K562 (cell line): Measurements from ENCODE around the gene CEP170. TPM values are rescaled to one million over a fixed set of nuclear protein-coding genes. Genes with fewer than 3 reads are reported as not detected.

Experiments used
- ARID1B ChIP-seq: fragments of 450-650 bp; IDR thresholded peaks from 2 replicates; pipeline ENCODE4 v1.6.1; 2016; ENCODE audit warnings: antibody characterized with exemption, mild to moderate bottlenecking, inconsistent platforms
- ATF7 ChIP-seq: fragments of 450-650 bp; IDR thresholded peaks from 2 replicates; pipeline ENCODE4 v1.7.1; 2014; ENCODE audit warnings: mild to moderate bottlenecking, moderate library complexity
- BRD9 ChIP-seq: fragments of 450-650 bp; IDR thresholded peaks from 2 replicates; pipeline ENCODE4 v1.6.1; 2018; ENCODE audit warnings: low read depth; ENCODE audit not compliant: partially characterized antibody
- IFI16 ChIP-seq: fragments of 250-450 bp; sonication (Bioruptor Pico); IDR thresholded peaks from 2 replicates; pipeline ENCODE4 v2.1.2; 2022; ENCODE audit warnings: mild to moderate bottlenecking, inconsistent platforms
- L3MBTL2 ChIP-seq: fragments of 450-650 bp; IDR thresholded peaks from 2 replicates; pipeline ENCODE4 v1.6.1; 2016; ENCODE audit warnings: mild to moderate bottlenecking, moderate library complexity
- MAZ ChIP-seq, 2 experiments: fragments of 450-650 bp in 1 of 2; sonication (generic) in 1 of 2; formaldehyde crosslinking; IDR thresholded peaks in 1 of 2; conservative IDR thresholded peaks in 1 of 2; 2 replicates each; pipeline versions ENCODE4 v1.4.0 to v1.5.0; 2020; ENCODE audit warnings: mild to moderate bottlenecking in 1 of 2, missing genetic modification reagents in 1 of 2
- MED1 ChIP-seq: sonication (generic); formaldehyde crosslinking; IDR thresholded peaks from 2 replicates; pipeline ENCODE4 v1.8.1; 2023; ENCODE audit warnings: missing genetic modification reagents, borderline replicate concordance
- MEF2A ChIP-seq: IDR thresholded peaks from 2 replicates; pipeline ENCODE4 v1.6.1; 2011; ENCODE audit warnings: low read depth, mild to moderate bottlenecking, low read length, moderate library complexity; ENCODE audit not compliant: control insufficient read depth
- PCBP1 ChIP-seq: fragments of 200-400 bp; formaldehyde crosslinking; IDR thresholded peaks from 2 replicates; pipeline ENCODE4 v1.6.1; 2018; ENCODE audit warnings: mild to moderate bottlenecking, low read depth, low read length; ENCODE audit not compliant: poor library complexity, severe bottlenecking
- PHF21A ChIP-seq: fragments of 450-650 bp; IDR thresholded peaks from 2 replicates; pipeline ENCODE4 v1.6.1; 2017; ENCODE audit warnings: low read depth, borderline replicate concordance
- PTBP1 ChIP-seq: fragments of 200-400 bp; formaldehyde crosslinking; IDR thresholded peaks from 2 replicates; pipeline ENCODE4 v1.6.1; 2017; ENCODE audit warnings: low read depth, low read length
- RBM17 ChIP-seq: fragments of 200-400 bp; formaldehyde crosslinking; IDR thresholded peaks from 2 replicates; pipeline ENCODE4 v1.6.1; 2017; ENCODE audit warnings: low read depth, mild to moderate bottlenecking, low read length, borderline replicate concordance
- SMAD2 ChIP-seq: fragments of 150-350 bp; IDR thresholded peaks from 2 replicates; pipeline ENCODE4 v1.6.1; 2014; ENCODE audit warnings: low read depth, mild to moderate bottlenecking, low read length
- TARDBP ChIP-seq: fragments of 450-650 bp; IDR thresholded peaks from 2 replicates; pipeline ENCODE4 v1.6.1; 2016
- TCF7L2 ChIP-seq: fragments of 150-350 bp; IDR thresholded peaks from 2 replicates; pipeline ENCODE4 v1.6.1; 2016; ENCODE audit warnings: low read depth, mild to moderate bottlenecking, low read length, moderate library complexity
- TEAD1 ChIP-seq, 2 experiments: fragments of 450-650 bp in 1 of 2; sonication (generic) in 1 of 2; formaldehyde crosslinking; IDR thresholded peaks; 2 replicates each; pipeline versions ENCODE4 v1.4.0 to v1.8.0; 2020 to 2022; ENCODE audit warnings: mild to moderate bottlenecking in 2 of 2, missing genetic modification reagents in 1 of 2
- ZEB2 ChIP-seq: fragments of 450-650 bp; IDR thresholded peaks from 2 replicates; pipeline ENCODE4 v1.6.1; 2016
- ZNF644 ChIP-seq: fragments of 200-800 bp; sonication (Bioruptor generic); IDR thresholded peaks from 2 replicates; pipeline ENCODE4 v1.6.1; 2016; ENCODE audit warnings: low read depth, missing genetic modification characterization, missing compliant biosample characterization
- ZNF695 ChIP-seq: fragments of 450-650 bp; formaldehyde crosslinking; IDR thresholded peaks from 2 replicates; pipeline ENCODE4 v1.4.0; 2020; ENCODE audit warnings: mild to moderate bottlenecking, moderate library complexity
- ZNF707 ChIP-seq: fragments of 250-450 bp; sonication (Bioruptor Pico); conservative IDR thresholded peaks from 2 replicates; pipeline ENCODE4 v1.8.0; 2022; ENCODE audit warnings: inconsistent platforms, mild to moderate bottlenecking, moderate library complexity
- polyA plus RNA-seq, 8 experiments: library from polyadenylated mRNA; depleted of rRNA in 4 of 8; stranded (reverse) in 5 of 8; unstranded in 3 of 8; fragments of >200 nt; fragmentation: Nextera tagmentation in 2 of 8; fragmentation: Illumina TruSeq in 1 of 8; extraction: Ambion mirVana in 2 of 8; extraction: Trizol in 1 of 8; gene quantifications; 2 replicates each; pipeline versions ENCODE4 v1.2.1 to v1.2.3, GENCODE V29; 2011 to 2014; ENCODE audit warnings: inconsistent platforms in 1 of 8, missing spikeins in 1 of 8
- total RNA-seq, 7 experiments: library from RNA; depleted of rRNA in 6 of 7; stranded (reverse); fragments of >200 nt in 6 of 7; fragmentation: Illumina TruSeq in 2 of 7; extraction: Trizol in 2 of 7; gene quantifications; 2 replicates each; pipeline versions ENCODE4 v1.2.1 to v1.2.3, GENCODE V29; 2011 to 2021; ENCODE audit warnings: low replicate concordance in 1 of 7
- TF ChIP-seq, protein P1 (sequence below), 2 experiments: fragments of 450-650 bp in 1 of 2; sonication (generic) in 1 of 2; formaldehyde crosslinking in 1 of 2; IDR thresholded peaks in 1 of 2; conservative IDR thresholded peaks in 1 of 2; 2 replicates each; pipeline versions ENCODE4 v1.6.1 to v1.8.1; 2016 to 2023; ENCODE audit warnings: mild to moderate bottlenecking in 2 of 2, moderate library complexity in 2 of 2, inconsistent platforms in 1 of 2, missing genetic modification reagents in 1 of 2
- TF ChIP-seq, protein P2 (sequence below): fragments of 250-450 bp; sonication (Bioruptor Pico); IDR thresholded peaks from 2 replicates; pipeline ENCODE4 v1.5.0; 2020; ENCODE audit warnings: mild to moderate bottlenecking, borderline replicate concordance
- TF ChIP-seq, protein P3 (sequence below): fragments of 250-450 bp; sonication (Bioruptor Pico); IDR thresholded peaks from 2 replicates; pipeline ENCODE4 v1.4.0; 2020; ENCODE audit warnings: borderline replicate concordance
- TF ChIP-seq, protein P4 (sequence below): fragments of 450-650 bp; formaldehyde crosslinking; IDR thresholded peaks from 2 replicates; pipeline ENCODE4 v1.4.0; 2022; ENCODE audit warnings: mild to moderate bottlenecking, moderate library complexity

The CEP170 gene
- total and polyA plus RNA-seq, 9 of the 15 experiments (the other 6 are each of a cell fraction or from before 2014, with no cell fraction given), result 22.6 to 110 (median 68.5) TPM

DNA sequence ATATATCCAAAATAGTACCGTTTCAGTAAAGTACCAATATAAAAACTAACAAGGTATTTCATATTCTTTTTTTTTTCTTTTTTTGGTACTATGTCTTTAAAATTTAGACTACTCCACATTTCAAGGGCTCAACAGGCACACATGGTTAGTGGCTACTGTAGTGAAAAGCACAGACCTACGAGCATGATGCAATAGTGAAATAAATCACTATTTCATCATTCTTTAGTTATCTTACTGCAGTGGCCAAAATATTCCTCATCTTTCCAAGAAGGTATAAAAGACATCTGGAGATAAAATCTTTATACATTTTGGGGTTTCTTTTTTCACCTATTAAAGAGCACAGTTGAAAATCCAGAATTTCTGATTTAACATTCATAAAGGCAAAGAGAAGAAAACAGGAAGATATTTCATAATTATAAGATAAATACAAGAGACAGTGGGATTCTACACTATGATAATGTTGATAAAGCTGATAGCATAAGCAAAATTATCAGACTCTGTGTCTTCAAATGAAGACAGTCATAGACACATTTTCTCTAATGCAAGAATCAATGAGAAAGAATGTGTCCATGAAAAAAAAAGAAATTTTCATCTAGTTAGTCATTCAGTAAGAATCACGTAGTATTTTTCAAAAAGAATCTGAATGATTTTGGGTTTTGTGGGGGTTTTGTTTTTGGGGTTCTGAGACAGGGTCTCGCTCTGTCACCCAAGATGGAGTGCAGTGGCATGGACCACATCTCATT, 41.9 kb downstream of the CEP170 start (continued):
- TF ChIP-seq, protein P1, sequence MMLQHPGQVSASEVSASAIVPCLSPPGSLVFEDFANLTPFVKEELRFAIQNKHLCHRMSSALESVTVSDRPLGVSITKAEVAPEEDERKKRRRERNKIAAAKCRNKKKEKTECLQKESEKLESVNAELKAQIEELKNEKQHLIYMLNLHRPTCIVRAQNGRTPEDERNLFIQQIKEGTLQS (IDR thresholded peaks at IDR 0.05), result peak; percentile 98
- TF ChIP-seq, protein P1 (CRISPR knock-in tag; conservative IDR thresholded peaks at IDR 0.05), result no peak
- no peak for TF ChIP-seq BRD9
- TF ChIP-seq, protein P2, sequence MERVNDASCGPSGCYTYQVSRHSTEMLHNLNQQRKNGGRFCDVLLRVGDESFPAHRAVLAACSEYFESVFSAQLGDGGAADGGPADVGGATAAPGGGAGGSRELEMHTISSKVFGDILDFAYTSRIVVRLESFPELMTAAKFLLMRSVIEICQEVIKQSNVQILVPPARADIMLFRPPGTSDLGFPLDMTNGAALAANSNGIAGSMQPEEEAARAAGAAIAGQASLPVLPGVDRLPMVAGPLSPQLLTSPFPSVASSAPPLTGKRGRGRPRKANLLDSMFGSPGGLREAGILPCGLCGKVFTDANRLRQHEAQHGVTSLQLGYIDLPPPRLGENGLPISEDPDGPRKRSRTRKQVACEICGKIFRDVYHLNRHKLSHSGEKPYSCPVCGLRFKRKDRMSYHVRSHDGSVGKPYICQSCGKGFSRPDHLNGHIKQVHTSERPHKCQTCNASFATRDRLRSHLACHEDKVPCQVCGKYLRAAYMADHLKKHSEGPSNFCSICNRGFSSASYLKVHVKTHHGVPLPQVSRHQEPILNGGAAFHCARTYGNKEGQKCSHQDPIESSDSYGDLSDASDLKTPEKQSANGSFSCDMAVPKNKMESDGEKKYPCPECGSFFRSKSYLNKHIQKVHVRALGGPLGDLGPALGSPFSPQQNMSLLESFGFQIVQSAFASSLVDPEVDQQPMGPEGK (CRISPR knock-in tag), result no peak
- TF ChIP-seq, protein P3, sequence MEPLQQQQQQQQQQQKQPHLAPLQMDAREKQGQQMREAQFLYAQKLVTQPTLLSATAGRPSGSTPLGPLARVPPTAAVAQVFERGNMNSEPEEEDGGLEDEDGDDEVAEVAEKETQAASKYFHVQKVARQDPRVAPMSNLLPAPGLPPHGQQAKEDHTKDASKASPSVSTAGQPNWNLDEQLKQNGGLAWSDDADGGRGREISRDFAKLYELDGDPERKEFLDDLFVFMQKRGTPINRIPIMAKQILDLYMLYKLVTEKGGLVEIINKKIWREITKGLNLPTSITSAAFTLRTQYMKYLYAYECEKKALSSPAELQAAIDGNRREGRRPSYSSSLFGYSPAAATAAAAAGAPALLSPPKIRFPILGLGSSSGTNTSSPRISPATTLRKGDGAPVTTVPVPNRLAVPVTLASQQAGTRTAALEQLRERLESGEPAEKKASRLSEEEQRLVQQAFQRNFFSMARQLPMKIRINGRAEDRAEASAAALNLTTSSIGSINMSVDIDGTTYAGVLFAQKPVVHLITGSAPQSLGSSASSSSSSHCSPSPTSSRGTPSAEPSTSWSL (CRISPR knock-in tag), result no peak
- no peak for TF ChIP-seq PCBP1
- peak; percentile 56; the same call in 1 of the 2 replicates for TF ChIP-seq ARID1B
- no peak for TF ChIP-seq MED1 (CRISPR knock-in tag)
- TF ChIP-seq MEF2A, result no peak
- TF ChIP-seq ZNF644 (tag), result no peak
- no peak for TF ChIP-seq SMAD2
- TF ChIP-seq ZNF707, result no peak
- no peak for TF ChIP-seq TEAD1 (CRISPR knock-in tag; IDR thresholded peaks at IDR 0.05)
- no peak for TF ChIP-seq TCF7L2
- TF ChIP-seq IFI16, result no peak
- no peak for TF ChIP-seq PHF21A
- no peak for TF ChIP-seq ZEB2
- peak; percentile 45; the same call in 1 of the 2 replicates for TF ChIP-seq L3MBTL2
- TF ChIP-seq ZNF695, result no peak
- TF ChIP-seq MAZ (CRISPR knock-in tag; conservative IDR thresholded peaks at IDR 0.05 in 1 of 2, IDR thresholded peaks at IDR 0.05 in 1 of 2), result no peak
- TF ChIP-seq, protein P4, sequence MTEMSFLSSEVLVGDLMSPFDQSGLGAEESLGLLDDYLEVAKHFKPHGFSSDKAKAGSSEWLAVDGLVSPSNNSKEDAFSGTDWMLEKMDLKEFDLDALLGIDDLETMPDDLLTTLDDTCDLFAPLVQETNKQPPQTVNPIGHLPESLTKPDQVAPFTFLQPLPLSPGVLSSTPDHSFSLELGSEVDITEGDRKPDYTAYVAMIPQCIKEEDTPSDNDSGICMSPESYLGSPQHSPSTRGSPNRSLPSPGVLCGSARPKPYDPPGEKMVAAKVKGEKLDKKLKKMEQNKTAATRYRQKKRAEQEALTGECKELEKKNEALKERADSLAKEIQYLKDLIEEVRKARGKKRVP, result peak; percentile 90
- TF ChIP-seq ATF7, result peak; percentile 91
- no peak for TF ChIP-seq TARDBP
- TF ChIP-seq PTBP1, result no peak
- no peak for TF ChIP-seq RBM17
